GM12801 (cell line): Measurements from ENCODE around the gene ATF3.

ENCODE experiments used
- CTCF ChIP-seq: IDR thresholded peaks from one replicate; pipeline ENCODE4 v1.5.1; 2011; ENCODE audit warnings: control low read depth; ENCODE audit not compliant: insufficient read length; ENCODE audit errors: extremely low read depth

The ATF3 gene

GRCh38 chr1:212566522-212567479 is 41.8 kb upstream of the ATF3 start:
- no peak for TF ChIP-seq CTCF

- no peak for TF ChIP-seq CTCF
These were observed 40.9 kb upstream of the ATF3 start for GRCh38 chr1:212567638-212568037.

GRCh38 chr1:212568978-212569537 is 39.5 kb upstream of the ATF3 start:
- no peak for TF ChIP-seq CTCF

GRCh38 chr1:212574732-212575131 is 33.8 kb upstream of the ATF3 start:
- no peak for TF ChIP-seq CTCF

- no peak for TF ChIP-seq CTCF
These were observed 33.2 kb upstream of the ATF3 start for GRCh38 chr1:212575333-212575732.

GRCh38 chr1:212578041-212578440 is 30.5 kb upstream of the ATF3 start:
- no peak for TF ChIP-seq CTCF

GRCh38 chr1:212581034-212581433 is 27.5 kb upstream of the ATF3 start:
- no peak for TF ChIP-seq CTCF
